HepG2 (cell line): ENCODE measurements around the gene TBL3. TPM values are rescaled to one million over a fixed set of nuclear protein-coding genes. Genes with fewer than 3 reads are reported as not detected.
A peak's percentile ranks its signal among the peaks of the same experiment; 100 is the strongest.

Experiments used
- AGO1 ChIP-seq: fragments of 200-400 bp; formaldehyde crosslinking; IDR thresholded peaks from 2 replicates; pipeline ENCODE4 v1.6.1; 2017; ENCODE audit warnings: mild to moderate bottlenecking, low read depth, low read length, moderate library complexity; ENCODE audit not compliant: poor library complexity, severe bottlenecking
- CTCF ChIP-seq: sonication (generic); formaldehyde crosslinking; IDR thresholded peaks from 2 replicates; pipeline ENCODE4 v1.5.0; 2020; ENCODE audit warnings: mild to moderate bottlenecking, missing genetic modification reagents, moderate library complexity
- HOXA5 ChIP-seq: sonication (generic); formaldehyde crosslinking; IDR thresholded peaks from 2 replicates; pipeline ENCODE4 v1.4.0; 2020; ENCODE audit warnings: missing genetic modification reagents
- NBN ChIP-seq: fragments of 450-650 bp; conservative IDR thresholded peaks from 2 replicates; pipeline ENCODE4 v1.6.1; 2017
- PRDM10 ChIP-seq: sonication (generic); formaldehyde crosslinking; IDR thresholded peaks from 2 replicates; pipeline ENCODE4 v1.4.0; 2020; ENCODE audit warnings: low read depth, missing genetic modification reagents
- RBM39 ChIP-seq: fragments of 200-400 bp; formaldehyde crosslinking; IDR thresholded peaks from one replicate; pipeline ENCODE4 v1.6.1; 2018; ENCODE audit warnings: antibody characterized with exemption, mild to moderate bottlenecking, low read depth, low read length; ENCODE audit not compliant: poor library complexity, severe bottlenecking
- RFX1 ChIP-seq: fragments of 450-650 bp; IDR thresholded peaks from 2 replicates; pipeline ENCODE4 v1.6.1; 2017
- SNAI1 ChIP-seq: sonication (generic); formaldehyde crosslinking; IDR thresholded peaks from 2 replicates; pipeline ENCODE4 v1.5.0; 2020; ENCODE audit warnings: mild to moderate bottlenecking, missing genetic modification reagents, borderline replicate concordance
- SRSF1 ChIP-seq: fragments of 200-400 bp; formaldehyde crosslinking; optimal IDR thresholded peaks from 2 replicates; pipeline ENCODE3; 2017; ENCODE audit warnings: mild to moderate bottlenecking, low read depth, low read length, moderate library complexity
- TEAD3 ChIP-seq: optimal IDR thresholded peaks from 2 replicates; pipeline ENCODE3; 2016; ENCODE audit warnings: borderline replicate concordance
- THAP9 ChIP-seq: sonication (generic); formaldehyde crosslinking; IDR thresholded peaks from 2 replicates; pipeline ENCODE4; 2020; ENCODE audit warnings: missing genetic modification reagents, mild to moderate bottlenecking, borderline replicate concordance
- WIZ ChIP-seq: sonication (generic); formaldehyde crosslinking; IDR thresholded peaks from 2 replicates; pipeline ENCODE4 v1.5.1; 2020; ENCODE audit warnings: mild to moderate bottlenecking, missing genetic modification reagents
- ZFP36 ChIP-seq: fragments of 150-350 bp; IDR thresholded peaks from 2 replicates; pipeline ENCODE4 v1.6.1; 2018; ENCODE audit warnings: borderline replicate concordance, low read length, low read depth; ENCODE audit not compliant: partially characterized antibody
- ZFYVE20 ChIP-seq: sonication (generic); formaldehyde crosslinking; IDR thresholded peaks from 2 replicates; pipeline ENCODE4 v1.8.0; 2023; ENCODE audit warnings: low read depth, mild to moderate bottlenecking, moderate library complexity, missing genetic modification reagents, borderline replicate concordance
- ZMAT3 ChIP-seq: sonication (generic); formaldehyde crosslinking; conservative IDR thresholded peaks from 2 replicates; pipeline ENCODE4 v1.7.0; 2021; ENCODE audit warnings: missing genetic modification reagents
- ZNF484 ChIP-seq: sonication (generic); formaldehyde crosslinking; IDR thresholded peaks from 2 replicates; pipeline ENCODE4 v1.5.1; 2020; ENCODE audit warnings: mild to moderate bottlenecking, low read depth, missing genetic modification reagents, borderline replicate concordance
- ZNF562 ChIP-seq: sonication (generic); formaldehyde crosslinking; IDR thresholded peaks from 2 replicates; pipeline ENCODE4 v1.8.0; 2022; ENCODE audit warnings: missing genetic modification reagents, borderline replicate concordance
- ZNF577 ChIP-seq: sonication (generic); formaldehyde crosslinking; IDR thresholded peaks from 2 replicates; pipeline ENCODE4 v1.4.0; 2020; ENCODE audit warnings: mild to moderate bottlenecking, low read depth, missing genetic modification reagents, borderline replicate concordance
- ZNF691 ChIP-seq: sonication (generic); formaldehyde crosslinking; IDR thresholded peaks from 2 replicates; pipeline ENCODE4 v1.4.0; 2020; ENCODE audit warnings: missing genetic modification reagents, low read depth, mild to moderate bottlenecking, borderline replicate concordance
- ZNF839 ChIP-seq: sonication (generic); formaldehyde crosslinking; IDR thresholded peaks from 2 replicates; pipeline ENCODE4 v1.4.0; 2020; ENCODE audit warnings: missing genetic modification reagents, mild to moderate bottlenecking, borderline replicate concordance
- polyA plus RNA-seq, 8 experiments: library from polyadenylated mRNA; depleted of rRNA in 3 of 8; stranded (reverse) in 7 of 8; unstranded in 1 of 8; fragments of >200 nt; fragmentation: Illumina TruSeq in 4 of 8; extraction: Trizol in 4 of 8; gene quantifications; 2 replicates each; pipeline versions ENCODE4 v1.2.1 to v1.2.3, GENCODE V29; 2011 to 2016; ENCODE audit warnings: low read depth in 4 of 8, missing spikeins in 1 of 8, mixed read lengths in 1 of 8; ENCODE audit not compliant: insufficient read depth in 1 of 8
- total RNA-seq, 5 experiments: library from RNA; depleted of rRNA; stranded (reverse); fragments of >200 nt; fragmentation: Illumina TruSeq; extraction: Trizol; gene quantifications; 2 replicates each; pipeline ENCODE4 v1.2.3, GENCODE V29; 2016; ENCODE audit warnings: low read depth in 1 of 5

The TBL3 gene
- total and polyA plus RNA-seq, 2 of the 13 experiments (the other 11 are each of a cell fraction or from before 2014, with no cell fraction given) = 16.8 to 38.0 TPM

GRCh38 chr16:1971796-1972489 lies at the start of gene TBL3 (continued):
- TF ChIP-seq WIZ (CRISPR knock-in tag) (0 out of 2 replicates have a peak, but pooled peaks have one; percentile 45), HOXA5 (CRISPR knock-in tag) (peak; percentile 58), ZNF562 (CRISPR knock-in tag) (no peak), RFX1 (no peak), ZNF577 (CRISPR knock-in tag) (no peak), ZFYVE20 (CRISPR knock-in tag) (peak; percentile 59; the same call in 1 of the 2 replicates), ZMAT3 (peak; percentile 93), ZNF691 (peak; percentile 92), SNAI1 (CRISPR knock-in tag) (no peak), PRDM10 (peak; percentile 79; the same call in 1 of the 2 replicates), ZNF484 (CRISPR knock-in tag) (no peak), TEAD3 (CRISPR knock-in tag) (peak; percentile 73), AGO1 (no peak), SRSF1 (no peak), ZNF839 (CRISPR knock-in tag) (peak; percentile 72; the same call in 1 of the 2 replicates), NBN (no peak), THAP9 (CRISPR knock-in tag) (peak; percentile 99), ZFP36 (no peak), RBM39 (peak; percentile 79), CTCF (peak; percentile 45)
